GM19328 (cell line): ENCODE data around the gene KLHL8.
"Not testable (repeated sequence)": the region's sequence is repeated elsewhere in the genome, so short reads cannot be mapped to it uniquely, and the experiment has no call there.

Source experiments
- ATAC-seq: cut with Tn5 transposase; IDR thresholded peaks from one replicate; pipeline ENCODE4 v1.9.1; 2021; ENCODE audit warnings: mild to moderate bottlenecking, moderate library complexity; ENCODE audit not compliant: unreplicated experiment

Gene KLHL8

DNA sequence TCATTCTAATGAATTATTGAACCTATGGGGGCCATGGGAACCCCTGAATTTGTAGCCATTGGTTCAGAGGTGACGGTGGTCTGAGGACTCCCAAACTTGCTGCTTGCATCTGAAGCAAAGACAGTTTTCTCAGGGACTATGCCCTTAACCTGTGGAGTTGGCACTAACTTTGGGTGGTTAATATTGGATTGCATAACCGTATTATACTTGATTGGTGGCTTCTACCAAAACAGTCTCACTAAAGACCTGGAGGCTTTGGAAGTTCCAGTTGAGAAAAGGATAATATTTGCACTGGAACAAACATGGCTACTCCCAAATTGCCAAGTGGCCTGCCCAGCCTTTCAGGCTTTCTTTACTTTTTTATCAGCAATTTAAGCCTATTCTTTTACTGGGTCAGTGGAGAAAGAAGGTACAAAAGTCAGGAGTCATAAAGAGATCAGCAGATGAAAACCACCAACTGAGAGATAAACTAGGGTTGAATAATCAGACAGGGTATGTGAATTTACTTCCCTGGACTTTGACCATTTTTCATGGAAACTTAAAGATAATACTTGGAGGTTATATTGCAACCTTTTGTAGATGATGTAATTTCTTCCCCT, 7.9 kb upstream of the KLHL8 start:
- ATAC-seq = no peak

DNA sequence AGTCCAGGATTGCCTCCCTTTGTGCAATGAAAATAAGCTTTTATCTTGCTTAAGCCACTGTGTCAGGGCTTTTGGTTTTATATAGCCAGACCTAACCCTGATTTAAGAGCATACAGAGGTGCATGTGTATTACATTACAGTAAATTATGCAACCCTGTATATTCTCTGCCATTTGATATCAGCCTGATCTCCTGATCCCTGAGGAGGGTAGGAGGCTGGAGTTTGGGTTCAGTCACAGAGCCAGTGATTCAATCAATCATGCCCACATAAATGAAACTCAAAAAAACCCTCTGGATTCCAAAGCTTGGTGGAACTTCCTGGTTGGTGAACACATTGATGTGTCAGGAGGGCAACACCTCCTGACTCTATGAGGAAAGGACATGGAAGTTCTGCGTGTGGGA, 7.3 kb upstream of the KLHL8 start:
- ATAC-seq = no peak

DNA sequence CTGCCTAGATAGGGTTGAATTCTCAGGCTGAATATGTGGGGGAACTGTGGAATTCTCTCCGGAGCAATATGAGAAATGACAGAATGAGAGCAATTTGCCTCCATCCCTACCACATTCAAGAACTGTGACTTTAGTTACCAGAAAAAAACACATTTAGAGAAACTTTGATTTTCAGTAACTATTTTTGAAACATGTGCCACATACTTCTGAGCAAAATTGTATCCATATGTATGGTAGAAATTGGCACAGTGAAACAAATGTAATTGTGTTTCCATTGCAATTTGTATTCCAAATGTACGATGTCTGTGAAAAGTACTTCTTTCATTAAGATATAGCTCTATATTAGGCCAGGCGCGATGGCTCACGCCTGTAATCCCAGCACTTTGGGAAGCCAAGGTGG, 5.5 kb upstream of the KLHL8 start:
- no peak for ATAC-seq

DNA sequence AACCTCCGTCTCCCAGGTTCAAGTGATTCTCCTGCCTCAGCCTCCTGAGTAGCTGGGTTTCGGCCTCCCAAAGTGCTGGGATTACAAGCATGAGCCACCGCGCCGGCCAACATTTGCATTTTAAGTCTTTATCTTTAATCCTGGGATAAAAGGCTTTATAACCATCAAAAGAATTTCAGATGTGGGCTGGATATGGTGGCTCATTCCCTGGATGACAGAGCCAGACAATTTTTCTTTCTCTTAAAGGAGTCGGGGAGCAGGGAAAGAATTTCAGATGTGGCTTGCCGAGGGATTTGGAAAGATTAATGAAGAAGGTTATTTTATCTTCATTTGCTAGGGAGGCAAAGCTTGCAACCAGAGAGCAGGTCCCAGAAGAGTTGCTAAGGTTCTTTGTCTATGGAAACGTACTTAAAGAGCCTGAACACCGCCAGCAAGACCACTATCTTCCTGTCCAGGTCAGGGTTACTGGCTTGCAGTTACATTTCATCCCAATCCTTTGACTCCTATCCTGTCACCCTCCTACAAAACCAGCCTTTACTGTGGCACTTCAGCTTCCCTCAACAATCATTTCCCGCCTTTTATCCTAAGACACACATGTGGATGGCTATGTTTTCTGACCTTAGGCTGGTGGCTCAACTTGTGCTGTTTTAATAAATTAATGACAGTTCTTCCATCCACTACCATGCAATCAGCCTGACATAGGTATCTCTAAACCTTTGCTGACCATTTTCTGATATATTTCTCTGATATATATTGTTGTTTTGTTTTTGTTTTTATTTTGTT, 3.9 kb upstream of the KLHL8 start:
- ATAC-seq = no peak

DNA sequence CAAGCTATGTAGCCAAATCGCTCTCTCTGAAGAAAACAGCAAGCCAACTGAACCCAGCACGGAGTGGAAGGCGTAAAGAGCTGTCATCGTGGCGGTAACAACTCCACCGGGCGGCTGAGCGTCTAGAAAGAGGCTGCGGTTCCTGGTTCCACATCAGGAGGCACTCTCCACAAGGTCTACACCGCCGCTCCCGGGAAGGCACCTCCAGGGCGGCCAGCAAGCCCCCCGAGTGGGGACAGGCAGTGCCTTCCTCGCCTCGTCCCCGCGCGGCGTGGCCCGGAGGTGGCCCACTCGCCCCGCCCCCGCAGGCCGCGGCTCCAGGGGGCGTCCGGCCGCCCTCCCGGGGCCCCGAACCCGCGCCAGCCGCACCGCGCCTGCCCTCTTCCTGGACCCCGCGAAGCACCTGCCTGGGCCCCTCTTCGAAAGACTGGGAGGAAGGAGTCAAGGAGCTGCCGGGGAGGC, 755 bp downstream of the KLHL8 start:
- ATAC-seq = peak; percentile 29

DNA sequence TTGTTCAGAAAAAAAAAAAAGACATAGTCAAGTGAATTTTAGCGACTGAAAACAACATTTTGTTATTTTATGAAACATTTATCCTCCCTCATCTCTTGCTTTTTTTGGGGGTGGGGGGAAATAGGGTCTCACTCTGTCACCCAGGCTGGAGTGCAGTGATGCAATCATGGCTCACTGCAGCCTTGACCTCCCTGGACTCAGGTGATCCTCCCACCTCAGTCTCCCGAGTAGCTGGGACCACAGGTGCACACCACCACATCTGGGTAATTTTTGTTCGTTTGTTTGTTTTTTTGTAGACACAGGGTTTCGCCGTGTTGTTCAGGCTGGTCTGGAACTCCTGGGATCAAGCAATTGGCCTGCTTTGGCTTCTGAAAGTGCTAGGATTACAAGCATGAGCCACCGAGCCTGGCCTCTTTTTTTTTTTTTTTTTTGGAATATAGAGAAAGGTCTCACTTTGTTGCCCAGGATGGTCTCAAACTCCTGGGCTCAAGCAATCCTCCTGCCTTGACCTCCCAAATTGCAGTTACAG, 3.1 kb downstream of the KLHL8 start:
- ATAC-seq = not testable (repeated sequence)

DNA sequence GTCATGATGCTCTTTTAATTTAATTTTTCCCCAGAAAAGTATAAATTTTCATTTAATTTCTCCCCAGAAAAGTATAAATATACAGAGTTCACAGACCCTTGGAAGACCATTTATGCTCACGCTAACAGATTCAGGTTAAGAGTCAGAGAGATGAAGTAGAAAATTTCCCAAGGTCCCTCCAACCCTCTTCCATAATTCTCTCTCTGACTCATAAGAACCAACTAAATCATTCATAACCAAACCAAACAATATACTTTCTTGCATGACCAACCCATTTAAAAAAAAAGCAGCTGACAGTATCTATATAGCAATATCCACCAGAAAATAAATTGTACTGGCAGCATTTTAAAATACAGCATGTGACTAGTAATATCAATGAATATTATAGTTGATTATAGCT, 3.9 kb downstream of the KLHL8 start:
- no peak for ATAC-seq

DNA sequence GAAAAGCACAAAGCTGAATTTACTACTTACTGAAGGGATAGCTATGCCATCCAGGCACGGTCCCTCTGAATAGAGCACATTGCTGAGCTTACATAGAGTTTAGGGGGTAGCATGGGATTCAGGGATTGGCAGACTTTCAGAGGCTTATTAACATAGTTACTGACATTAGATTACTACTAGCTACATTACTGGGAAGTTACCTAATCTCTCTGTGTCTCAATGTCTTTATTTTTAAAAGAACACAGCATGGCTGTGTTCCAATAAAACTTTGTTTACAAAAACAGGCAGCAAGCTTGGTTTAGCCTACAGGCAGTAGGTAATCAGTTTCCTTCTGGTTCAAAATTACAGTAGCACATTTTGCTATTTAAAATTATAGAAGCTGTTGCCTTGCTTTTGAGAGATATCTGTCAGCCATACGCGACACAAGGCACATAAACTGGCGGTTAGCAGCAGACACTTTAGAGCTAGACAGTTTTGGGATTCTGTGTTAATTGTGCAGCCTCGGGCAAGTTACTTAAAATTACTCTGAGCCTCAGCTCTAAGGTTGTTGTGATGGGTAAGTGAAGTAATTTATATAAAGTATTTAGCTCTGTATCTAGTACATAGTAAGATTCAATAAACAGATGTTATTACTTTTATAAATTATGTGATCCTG, 6.9 kb downstream of the KLHL8 start:
- ATAC-seq = no peak

DNA sequence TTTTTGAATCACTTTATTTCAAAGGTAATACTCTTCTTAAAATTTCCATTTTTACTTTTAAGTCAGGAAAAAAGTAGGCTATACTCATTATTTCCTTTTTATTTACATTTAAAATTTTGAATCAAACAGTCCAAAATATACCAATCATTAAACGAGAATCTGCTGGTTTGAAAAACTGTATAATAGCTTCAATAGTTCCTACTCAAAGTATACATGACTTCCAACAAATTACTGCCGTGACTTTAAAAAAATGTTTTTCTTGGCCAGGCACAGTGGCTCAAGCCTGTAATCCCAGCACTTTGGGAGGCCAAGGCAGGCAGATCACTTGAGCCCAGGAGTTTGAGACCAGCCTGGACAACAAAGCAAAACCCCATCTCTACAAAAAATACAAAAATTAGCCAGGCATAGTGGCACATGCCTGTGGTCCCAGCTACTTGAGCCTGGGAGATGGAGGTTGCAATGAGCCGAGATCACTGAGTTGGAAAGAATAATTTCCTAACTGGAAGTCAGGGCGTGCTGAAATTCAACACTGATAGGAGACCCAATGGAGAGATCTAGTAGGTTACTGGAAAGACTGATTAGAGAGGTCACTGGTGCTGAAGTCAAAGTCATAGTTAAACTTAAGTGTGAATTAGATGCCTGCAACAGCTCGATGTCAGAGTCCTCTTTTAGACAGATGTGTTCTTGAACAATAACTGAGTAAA, 9.0 kb downstream of the KLHL8 start:
- ATAC-seq = no peak

DNA sequence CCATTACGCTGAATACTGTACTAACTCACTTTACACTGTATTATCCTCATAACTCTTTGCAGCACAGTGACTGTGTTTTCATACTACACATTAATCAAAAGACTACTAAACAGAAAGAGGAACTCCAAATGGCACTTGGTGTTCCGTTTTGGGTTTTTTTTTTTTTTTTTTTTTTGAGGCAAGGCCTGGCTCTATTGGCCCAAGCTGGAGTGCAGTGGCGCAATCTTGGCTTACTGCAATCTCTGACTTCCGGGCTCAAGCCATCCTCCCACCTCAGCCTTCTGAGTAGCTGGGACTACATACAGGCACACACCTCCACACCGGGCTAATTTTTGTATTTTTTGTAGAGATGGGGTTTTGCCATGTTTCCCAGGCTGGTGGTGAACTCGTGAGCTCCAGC, 10.7 kb downstream of the KLHL8 start:
- ATAC-seq = no peak

DNA sequence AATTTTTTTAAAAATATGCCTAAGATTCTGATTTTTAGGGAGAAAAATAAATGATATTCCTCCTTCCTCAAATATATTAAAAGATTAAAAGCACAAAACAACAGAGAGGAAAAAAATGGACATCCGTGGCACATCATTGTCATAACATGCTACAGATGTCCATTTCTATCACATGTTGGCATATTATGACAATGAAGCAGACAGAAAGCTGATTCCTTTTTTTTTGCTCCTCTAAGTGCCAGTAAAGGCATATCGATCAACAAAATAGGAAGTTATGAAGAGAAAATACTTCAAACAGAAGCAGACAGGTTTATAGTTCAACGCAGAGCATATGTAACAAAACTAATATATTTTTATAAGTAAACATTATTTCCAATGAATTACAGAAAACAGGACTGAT, 11.2 kb downstream of the KLHL8 start:
- ATAC-seq = no peak

DNA sequence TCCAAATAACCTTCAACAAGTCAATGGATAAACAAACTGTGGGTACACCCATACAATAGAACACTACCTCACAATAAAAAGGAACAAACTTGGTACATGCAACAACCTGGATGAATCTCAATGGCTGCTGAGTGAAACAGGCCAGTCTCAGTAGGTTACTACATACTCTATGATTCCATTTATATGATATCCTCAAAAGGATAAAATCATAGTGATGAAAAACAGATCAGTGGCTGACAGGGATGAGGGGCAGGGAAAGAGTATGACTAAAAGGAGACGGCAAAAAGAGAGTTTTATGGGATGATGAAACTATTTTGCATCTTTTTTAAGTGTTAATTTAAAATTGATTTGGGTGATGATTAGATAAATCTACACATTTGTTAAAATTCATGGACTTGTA, 15.9 kb downstream of the KLHL8 start:
- ATAC-seq = no peak

DNA sequence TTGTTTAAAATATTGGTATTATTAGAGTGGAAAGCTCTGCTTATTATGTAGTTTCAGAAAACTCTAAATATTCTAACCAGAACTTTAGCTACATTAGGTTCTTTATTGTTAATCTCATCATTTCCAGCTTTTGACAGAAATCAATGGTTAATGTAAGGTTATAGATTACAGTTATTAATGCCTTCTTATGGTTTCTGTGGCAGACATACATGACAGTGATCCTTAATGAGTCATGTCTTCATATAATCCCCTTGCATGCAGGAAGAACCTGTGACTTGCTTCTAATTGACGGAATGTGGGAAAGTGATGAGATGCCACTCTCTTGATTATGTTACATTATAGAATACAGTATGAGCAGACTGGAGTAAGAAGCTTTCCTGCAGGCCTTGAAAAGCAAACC, 23.5 kb downstream of the KLHL8 start:
- ATAC-seq = no peak

DNA sequence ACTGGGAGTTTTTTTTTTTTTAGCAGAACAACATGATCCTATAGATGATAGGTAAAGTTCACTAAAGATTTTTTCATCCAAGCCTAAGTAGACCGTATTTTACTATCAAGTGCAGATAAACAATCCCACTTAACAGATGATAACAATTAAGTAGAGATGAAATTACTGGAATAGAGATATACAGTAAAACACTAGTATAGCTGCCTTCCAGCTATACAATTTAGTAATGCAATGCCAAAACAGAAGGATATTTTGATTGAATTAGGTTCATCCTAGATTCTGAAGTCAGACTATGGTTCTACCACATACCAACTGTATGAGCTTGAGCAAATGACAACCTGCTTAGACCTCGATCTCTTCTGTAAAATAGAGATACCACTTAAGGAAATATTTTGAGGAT, 24.3 kb downstream of the KLHL8 start:
- ATAC-seq = no peak

DNA sequence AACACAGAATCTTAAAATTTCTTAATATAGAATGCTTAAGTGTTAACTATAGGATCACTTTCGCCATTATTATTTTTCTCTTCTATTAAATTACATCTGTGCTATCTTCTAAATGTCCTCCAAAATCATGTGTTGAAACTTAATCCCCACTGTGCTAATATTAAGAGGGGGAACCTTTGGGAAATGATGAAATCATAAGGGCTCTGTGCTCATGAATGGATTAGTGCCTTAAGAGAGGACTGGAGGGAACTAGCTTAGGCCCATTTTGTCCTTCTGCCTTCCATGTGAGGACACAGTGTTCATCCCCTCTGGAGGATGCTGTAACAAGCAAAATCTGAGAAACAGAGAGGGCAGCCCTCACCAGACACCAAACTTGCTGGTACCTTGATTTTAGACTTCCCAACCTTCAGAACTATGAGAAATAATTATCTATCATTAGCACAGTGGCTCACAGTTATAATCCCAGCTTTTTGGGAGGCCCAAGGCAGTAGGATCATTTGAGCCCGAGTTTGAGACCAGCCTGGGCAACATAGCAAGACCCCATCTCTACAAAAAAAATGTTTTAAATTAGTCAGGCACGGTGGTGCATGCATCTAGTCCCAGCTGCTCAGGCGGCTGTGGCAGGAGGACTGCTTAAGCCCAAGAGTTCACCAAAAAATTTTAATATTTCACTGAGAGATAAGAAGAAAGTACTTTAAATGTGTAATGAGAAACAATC, 26.3 kb downstream of the KLHL8 start:
- ATAC-seq = no peak

DNA sequence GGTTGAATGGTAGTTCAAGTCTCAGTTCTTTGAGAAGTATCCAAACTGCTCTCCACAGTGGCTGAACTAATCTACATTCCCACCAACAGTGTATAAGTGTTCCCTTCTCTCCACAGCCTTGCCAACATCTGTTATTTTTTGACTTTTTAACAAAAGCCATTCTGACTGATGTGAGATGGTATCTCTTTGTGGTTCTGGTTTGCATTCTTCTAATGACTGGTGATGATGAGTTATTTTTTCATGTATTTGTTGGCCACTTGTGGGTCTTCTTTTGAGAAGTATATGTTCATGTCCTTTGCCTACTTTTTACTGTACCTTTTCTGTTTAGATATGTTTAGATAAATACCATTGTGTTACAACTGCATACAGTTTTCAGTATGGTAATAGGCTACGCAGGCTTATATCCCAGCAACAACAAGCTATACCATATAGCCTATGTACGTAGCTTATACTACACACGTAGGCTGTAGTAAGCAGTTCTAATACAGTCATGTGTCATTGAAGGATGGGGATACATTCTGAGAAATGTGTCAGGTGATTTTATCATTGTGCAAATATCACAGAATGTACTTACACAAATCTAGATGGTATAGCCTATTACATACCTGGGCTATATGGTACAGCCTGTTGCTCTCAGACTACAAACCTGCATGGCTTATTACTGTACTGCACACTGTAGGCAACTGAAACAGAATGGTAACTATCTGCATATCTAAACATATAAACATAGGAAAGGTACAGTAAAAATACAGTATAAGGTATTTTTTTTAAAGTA, 28.1 kb downstream of the KLHL8 start:
- ATAC-seq = no peak

DNA sequence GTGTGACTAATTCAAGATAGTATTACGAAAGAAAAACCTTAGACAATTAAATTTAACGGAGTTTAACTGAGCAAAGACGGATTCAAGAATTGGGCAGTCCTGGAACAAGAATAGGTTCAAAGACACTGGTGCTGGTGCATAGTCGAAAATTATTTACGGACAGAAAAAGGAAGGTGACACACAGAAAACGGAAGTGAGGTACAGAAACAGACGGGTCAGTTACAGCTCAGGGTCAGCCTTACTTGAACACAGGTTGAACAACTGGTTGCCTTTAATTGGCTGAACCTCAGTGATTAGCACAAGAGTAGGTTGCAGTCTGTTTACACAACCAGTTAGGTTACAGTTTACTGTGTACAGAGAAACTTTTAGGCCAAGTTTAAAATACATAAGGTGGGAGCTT, 31.5 kb downstream of the KLHL8 start:
- no peak for ATAC-seq

DNA sequence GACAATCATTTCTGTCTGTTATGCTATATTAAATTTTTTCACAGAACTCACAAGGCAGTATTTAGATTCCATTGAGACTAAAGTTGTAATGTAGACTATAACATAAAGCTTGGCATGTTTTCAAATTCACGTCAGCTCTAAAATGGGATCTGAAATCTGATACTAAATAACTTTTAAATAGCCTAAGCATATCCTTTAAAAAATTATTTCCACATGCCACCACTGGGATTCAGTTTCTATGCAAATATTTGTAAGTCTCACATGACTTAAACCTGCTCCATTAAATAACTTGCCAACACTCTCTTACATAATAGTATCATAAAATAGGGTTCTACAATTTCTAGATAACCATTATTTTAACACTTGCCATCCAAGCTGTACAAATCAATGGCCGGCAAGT, 32.4 kb downstream of the KLHL8 start:
- ATAC-seq = no peak

DNA sequence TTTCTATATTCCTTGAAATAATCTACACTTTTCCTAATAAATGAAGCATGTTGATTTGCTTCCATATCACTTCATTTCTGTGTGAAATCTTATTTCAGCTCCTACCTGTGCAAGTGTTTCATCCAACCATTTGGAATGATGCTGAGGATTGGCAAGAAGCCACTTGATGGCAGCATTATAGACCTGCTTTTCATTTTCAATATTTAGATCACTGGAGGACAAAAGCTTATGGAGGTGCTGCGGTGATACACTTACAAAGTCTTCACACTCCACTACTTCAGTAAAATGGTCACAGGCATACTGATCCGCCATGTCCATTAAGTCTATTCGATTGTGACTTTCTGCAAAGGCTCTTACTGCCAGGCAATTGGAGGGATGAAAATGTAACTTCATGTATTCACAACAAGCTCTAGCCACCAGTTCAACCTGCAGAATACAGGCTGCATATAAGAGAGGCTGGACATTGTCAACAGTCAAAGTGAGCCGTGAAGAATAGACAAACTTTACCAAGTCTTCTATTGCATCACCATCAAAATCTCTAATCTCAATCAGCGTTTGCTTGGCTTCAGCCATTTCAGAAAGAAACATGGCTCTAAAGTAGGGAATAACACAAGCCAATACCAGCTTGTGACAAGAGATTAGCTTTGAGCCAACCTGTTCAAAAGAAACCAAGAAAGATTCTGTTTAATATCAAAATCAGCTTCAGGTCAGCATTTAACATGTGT, 35.1 kb downstream of the KLHL8 start:
- no peak for ATAC-seq
